UCSD-AML1 (cell line): ENCODE results near the gene ANKRD27.

ENCODE experiments used
- DNase-seq: peaks from one replicate; lab custom pipeline; 2025; ENCODE audit not compliant: unreplicated experiment; lab: John Stamatoyannopoulos, UW

The ANKRD27 gene

DNA sequence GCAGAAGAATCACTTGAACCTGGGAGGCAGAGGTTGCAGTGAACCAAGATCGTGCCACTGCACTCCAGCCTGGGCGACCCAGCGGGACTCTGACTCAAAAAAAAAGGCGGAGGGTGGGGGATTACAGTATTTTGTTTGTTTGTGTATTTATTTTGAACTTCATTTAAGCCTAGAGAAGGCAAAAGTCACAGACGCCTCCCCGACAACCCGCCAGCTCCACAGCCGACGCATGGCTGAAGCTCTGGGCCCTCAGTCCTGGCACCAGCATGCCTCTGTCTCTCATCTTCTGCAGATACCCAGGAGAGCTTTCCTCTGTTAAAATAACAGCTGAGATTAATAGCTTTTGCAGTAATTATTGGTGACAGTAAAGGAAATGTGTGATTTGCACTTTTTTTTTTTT lies 111.2 kb downstream of the ANKRD27 start:
- no peak for DNase-seq

DNA sequence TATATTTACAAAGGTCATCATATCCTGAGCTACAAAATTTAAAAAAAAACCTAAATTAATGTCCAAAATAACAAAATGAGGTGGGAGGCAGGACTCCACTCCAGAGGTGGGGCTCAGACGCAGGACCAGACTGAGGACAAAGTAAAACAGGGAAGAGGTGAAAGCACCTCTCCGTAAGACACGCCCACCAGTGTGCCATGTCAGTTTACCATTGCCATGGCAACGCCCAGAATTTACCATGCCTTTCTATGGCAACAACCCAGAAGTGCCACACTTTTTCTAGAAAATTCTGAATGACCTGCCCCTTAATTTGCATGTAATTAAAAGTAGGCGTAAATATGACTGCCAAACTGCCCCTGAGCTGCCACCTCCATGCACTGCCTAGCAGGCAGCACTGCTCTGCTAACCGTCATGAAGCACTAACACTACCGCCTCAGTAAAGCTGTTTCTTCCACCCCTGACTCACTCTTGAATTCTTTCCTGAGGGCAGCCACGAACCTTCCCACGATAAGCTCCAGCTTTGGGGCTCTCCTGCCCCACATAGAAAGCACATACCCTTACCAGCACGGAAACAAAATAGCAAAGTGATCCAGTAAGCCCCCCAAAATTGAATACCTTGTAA lies 116.3 kb downstream of the ANKRD27 start:
- DNase-seq = no peak

DNA sequence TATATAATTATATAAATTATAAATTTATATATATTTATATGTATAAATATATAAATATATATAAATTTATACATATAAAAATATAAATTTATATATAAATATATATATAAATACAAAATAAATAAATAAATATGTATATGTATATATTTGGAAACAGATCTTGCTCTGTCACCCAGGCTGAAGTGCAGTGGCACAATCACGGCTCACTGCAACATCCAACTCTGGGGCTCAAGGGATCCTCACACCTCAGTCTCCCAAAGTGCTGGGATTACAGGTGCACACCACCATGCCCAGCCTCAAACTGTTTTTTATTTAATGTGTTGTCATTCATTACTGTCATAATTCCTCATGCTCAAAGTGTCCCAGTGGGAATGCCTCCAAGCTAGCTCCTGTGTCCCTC lies 119.2 kb downstream of the ANKRD27 start:
- no peak for DNase-seq

DNA sequence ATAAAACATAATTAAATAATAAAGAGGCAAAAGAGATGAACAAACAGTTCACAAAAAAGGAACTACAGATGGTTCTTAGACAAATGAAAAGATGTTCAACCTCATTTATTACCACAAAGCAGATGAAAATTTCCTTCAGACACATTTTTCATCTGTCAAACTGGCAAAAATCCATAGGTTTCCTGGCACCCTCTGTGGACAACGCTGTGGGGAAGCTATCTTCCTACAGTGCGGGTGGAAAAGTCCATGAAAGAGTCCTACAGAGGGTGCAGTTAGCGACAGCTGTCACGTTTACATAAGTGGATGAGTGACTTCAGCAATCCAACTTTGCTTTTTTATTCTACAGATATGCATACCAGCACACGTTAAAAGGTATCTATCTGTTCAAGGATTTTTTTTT lies 124.3 kb downstream of the ANKRD27 start:
- DNase-seq = no peak
